ENCODE data around the gene RMDN2.

The RMDN2 gene

DNA sequence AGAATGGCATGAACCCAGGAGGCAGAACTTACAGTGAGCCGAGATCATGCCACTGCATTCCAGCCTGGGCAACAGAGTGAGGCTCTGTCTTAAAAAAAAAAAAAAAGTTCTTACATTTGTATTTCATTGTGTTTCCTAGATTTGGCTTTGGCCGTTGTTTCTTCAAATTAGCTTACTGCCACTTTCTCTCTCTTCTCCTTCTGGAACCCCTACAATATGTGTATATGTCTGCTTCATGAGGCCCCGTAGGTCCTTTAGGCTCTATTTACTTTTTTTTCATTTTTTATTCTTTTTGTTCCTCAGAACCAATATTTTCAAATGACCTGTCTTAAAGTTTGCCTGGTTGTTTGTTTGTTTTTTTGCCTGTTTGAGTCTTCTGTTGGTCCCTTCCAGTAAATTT, 41.2 kb downstream of the RMDN2 start:
- Histone ChIP-seq H3K27ac (ENCODE audit: low read depth, low read length, severe bottlenecking) (no peak overlapping the region), H3K4me1 (ENCODE audit: control insufficient read depth, insufficient read depth, low read length, poor library complexity, severe bottlenecking) (no peaks in the 10 kb centered on the region), H3K9me3 (ENCODE audit: control insufficient read depth, low read length) (peaks cover 5% of the 10 kb centered on the region), H3K4me3 (ENCODE audit: extremely low read depth, insufficient read depth, low read length, poor library complexity, severe bottlenecking) (no peak overlapping the region), H3K36me3 (ENCODE audit: control insufficient read depth, insufficient read depth, low read length) (no peaks in the 10 kb centered on the region)
- WGBS, 2 experiments (ENCODE audit: insufficient coverage in 2 of 2): 90% methylated on average over 2 of the region's 3 CpGs; no CpG with 5 or more reads in 1 of the 2 experiments

DNA sequence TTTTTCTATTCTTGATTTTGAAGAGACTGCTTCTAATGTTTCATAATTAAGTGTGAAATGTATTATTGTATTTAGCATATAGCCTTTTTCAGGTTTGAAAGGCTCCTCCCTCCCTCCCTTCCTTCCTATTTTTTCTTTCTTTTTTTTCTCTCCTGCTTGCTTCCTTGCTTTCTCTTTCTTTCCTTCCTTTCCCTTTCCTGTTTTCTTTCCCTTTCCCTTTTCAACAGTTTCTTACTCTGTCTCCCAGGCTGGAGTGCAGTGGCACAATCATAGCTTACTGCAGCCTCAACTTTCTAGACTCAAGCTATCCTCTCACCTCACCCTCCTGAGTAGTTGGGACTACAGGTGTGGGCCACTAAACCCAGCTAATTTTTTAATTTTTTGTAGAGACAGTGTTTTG, 44.6 kb downstream of the RMDN2 start:
- peaks cover 5% of the 10 kb centered on the region for H3K9me3 ChIP-seq (ENCODE audit: control insufficient read depth, low read length)
- H3K36me3 ChIP-seq (ENCODE audit: control insufficient read depth, insufficient read depth, low read length): no peaks in the 10 kb centered on the region

DNA sequence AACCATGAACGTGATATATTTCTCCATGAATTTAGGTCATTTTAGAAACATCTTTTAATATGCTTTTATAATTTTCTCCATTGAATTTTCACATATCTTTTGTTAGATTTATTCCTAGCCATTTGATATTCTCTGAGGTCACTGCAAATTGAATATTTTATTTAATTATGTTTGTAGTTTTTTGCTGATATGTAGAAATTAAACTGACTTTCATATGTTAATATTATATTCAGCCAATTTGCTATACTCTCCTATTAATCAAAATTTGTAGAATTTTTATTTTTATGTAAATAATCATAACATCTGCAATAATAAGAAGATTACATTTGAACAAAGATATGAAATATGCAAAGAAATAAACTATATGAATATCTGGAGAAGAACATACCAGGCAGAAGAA, 46.9 kb downstream of the RMDN2 start:
- H3K9me3 ChIP-seq (ENCODE audit: control insufficient read depth, low read length): peaks cover 5% of the 10 kb centered on the region
- no CpG with 5 or more reads among the region's 1 CpG for WGBS, 2 experiments (ENCODE audit: insufficient coverage in 2 of 2)
- no peak overlapping the region for H3K4me3 ChIP-seq (ENCODE audit: extremely low read depth, insufficient read depth, low read length, poor library complexity, severe bottlenecking)
- no peaks in the 10 kb centered on the region for H3K4me1 ChIP-seq (ENCODE audit: control insufficient read depth, insufficient read depth, low read length, poor library complexity, severe bottlenecking)
- H3K27ac ChIP-seq (ENCODE audit: low read depth, low read length, severe bottlenecking): no peak overlapping the region
- H3K36me3 ChIP-seq (ENCODE audit: control insufficient read depth, insufficient read depth, low read length): no peaks in the 10 kb centered on the region

More for the DNA sequence above, 44.6 kb downstream of the RMDN2 start:
- Histone ChIP-seq H3K27ac (ENCODE audit: low read depth, low read length, severe bottlenecking) (no peak overlapping the region), H3K4me1 (ENCODE audit: control insufficient read depth, insufficient read depth, low read length, poor library complexity, severe bottlenecking) (no peaks in the 10 kb centered on the region), H3K4me3 (ENCODE audit: extremely low read depth, insufficient read depth, low read length, poor library complexity, severe bottlenecking) (no peak overlapping the region)

DNA sequence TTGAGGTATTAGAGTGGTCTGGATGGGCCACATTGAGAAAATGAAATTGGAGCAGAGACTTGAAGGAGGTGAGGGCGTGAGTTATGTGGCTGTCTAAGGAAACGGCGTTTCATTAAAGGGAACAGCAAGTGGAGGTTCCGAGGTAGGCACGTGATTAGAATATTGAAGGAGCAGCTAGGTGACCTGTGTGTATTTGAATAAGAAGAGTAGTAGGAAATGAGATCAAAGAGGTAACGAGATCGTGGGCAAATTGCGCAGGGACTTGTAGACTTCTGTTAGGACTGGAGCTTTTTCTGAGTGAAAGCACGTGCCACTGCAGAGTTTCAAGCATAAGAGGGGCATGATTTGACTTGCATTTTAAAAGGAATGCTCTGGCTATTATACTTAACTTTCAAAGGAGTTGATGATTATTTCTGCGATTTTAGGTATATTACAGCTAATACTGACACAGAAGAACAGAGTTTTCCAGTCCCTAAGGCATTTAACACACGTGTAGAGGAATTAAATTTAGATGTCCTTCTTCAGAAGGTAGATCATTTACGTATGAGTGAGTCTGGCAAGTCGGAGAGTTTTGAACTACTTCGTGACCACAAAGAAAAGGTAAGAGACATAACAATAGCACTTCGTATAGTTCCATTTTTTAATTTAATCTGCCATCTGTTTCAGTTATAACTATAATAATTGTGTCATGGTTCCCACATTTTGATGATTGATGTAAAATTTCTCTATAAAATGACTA, 48.7 kb downstream of the RMDN2 start:
- Histone ChIP-seq H3K36me3 (ENCODE audit: control insufficient read depth, insufficient read depth, low read length) (no peaks in the 10 kb centered on the region), H3K27ac (ENCODE audit: low read depth, low read length, severe bottlenecking) (no peak overlapping the region), H3K4me3 (ENCODE audit: extremely low read depth, insufficient read depth, low read length, poor library complexity, severe bottlenecking) (no peak overlapping the region), H3K4me1 (ENCODE audit: control insufficient read depth, insufficient read depth, low read length, poor library complexity, severe bottlenecking) (no peaks in the 10 kb centered on the region), H3K9me3 (ENCODE audit: control insufficient read depth, low read length) (no peaks in the 10 kb centered on the region)
- 88 to 94% methylated on average over 10 to 11 of the region's 15 CpGs for WGBS, 2 experiments (ENCODE audit: insufficient coverage in 2 of 2)

DNA sequence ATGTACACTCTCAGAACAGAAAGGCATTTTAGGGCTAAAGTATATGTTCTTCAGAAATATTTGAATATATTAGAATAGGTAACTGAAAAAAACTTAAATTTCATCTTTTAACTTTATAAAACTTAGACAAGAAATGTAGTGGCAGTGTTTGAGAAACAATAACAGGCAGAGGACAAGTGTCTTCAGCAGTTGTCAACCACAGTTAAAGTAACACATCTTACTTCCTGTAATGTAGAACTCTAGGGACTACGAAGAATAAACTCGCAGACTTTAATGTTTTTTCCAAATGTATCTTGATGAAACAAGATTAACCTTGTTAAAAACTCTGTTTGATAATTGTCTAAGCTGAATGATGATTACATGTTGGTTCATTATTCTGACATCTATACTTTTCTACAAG, 50.7 kb downstream of the RMDN2 start:
- no peaks in the 10 kb centered on the region for H3K9me3 ChIP-seq (ENCODE audit: control insufficient read depth, low read length)
- no peak overlapping the region for H3K4me3 ChIP-seq (ENCODE audit: extremely low read depth, insufficient read depth, low read length, poor library complexity, severe bottlenecking)
- no CpG with 5 or more reads among the region's 2 CpGs for WGBS, 2 experiments (ENCODE audit: insufficient coverage in 2 of 2)
- H3K36me3 ChIP-seq (ENCODE audit: control insufficient read depth, insufficient read depth, low read length): no peaks in the 10 kb centered on the region
- H3K4me1 ChIP-seq (ENCODE audit: control insufficient read depth, insufficient read depth, low read length, poor library complexity, severe bottlenecking): no peaks in the 10 kb centered on the region
- no peak overlapping the region for H3K27ac ChIP-seq (ENCODE audit: low read depth, low read length, severe bottlenecking)

DNA sequence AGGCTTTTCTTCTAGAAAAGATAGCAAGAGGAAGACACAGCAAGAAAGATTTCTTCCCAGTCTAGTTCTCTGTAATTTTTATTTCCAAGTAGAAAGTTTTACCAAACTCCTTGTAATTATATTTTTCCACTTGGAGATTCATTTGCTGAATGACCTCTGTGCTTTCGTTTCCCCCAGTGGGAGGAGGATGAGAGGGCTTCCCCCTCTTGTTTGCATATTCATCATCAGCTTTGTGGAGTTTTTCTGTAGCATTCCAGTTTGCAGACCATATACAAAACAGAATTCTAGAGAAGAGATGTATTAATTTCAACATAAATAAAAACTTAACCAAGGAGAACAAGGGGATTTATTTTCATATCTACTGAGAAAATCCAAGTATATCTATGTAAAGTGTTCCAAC, 51.3 kb downstream of the RMDN2 start:
- Histone ChIP-seq H3K9me3 (ENCODE audit: control insufficient read depth, low read length) (no peaks in the 10 kb centered on the region), H3K4me3 (ENCODE audit: extremely low read depth, insufficient read depth, low read length, poor library complexity, severe bottlenecking) (no peak overlapping the region), H3K4me1 (ENCODE audit: control insufficient read depth, insufficient read depth, low read length, poor library complexity, severe bottlenecking) (no peaks in the 10 kb centered on the region), H3K36me3 (ENCODE audit: control insufficient read depth, insufficient read depth, low read length) (no peaks in the 10 kb centered on the region), H3K27ac (ENCODE audit: low read depth, low read length, severe bottlenecking) (no peak overlapping the region)
- no CpG with 5 or more reads among the region's 1 CpG for WGBS, 2 experiments (ENCODE audit: insufficient coverage in 2 of 2)

DNA sequence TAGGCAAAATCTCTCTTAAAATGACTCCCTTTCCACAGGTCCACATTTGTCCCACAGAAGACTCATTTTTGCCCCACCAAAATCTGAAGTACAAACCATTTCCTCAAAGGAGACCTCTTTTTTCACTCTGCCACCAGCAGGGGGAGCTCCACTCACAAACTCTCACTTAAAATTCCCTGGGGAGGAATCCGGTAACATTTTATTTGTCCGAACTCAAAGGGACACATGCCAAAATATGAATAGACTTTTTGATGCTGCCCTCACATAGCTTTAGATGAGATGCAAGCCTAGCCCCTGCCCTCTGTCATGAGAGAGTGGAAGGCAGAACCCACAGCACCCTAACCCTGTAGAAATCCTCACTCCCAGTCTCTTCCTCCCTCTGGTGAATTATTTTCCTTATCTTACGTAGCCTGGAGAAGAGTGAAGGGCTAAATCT, 57.1 kb downstream of the RMDN2 start:
- no peaks in the 10 kb centered on the region for H3K36me3 ChIP-seq (ENCODE audit: control insufficient read depth, insufficient read depth, low read length)
- no peak overlapping the region for H3K4me3 ChIP-seq (ENCODE audit: extremely low read depth, insufficient read depth, low read length, poor library complexity, severe bottlenecking)
- H3K4me1 ChIP-seq (ENCODE audit: control insufficient read depth, insufficient read depth, low read length, poor library complexity, severe bottlenecking): no peaks in the 10 kb centered on the region
- 0 to 8% methylated on average over 2 of the region's 3 CpGs for WGBS, 2 experiments (ENCODE audit: insufficient coverage in 2 of 2)
- no peak overlapping the region for H3K27ac ChIP-seq (ENCODE audit: low read depth, low read length, severe bottlenecking)
- no peaks in the 10 kb centered on the region for H3K9me3 ChIP-seq (ENCODE audit: control insufficient read depth, low read length)

DNA sequence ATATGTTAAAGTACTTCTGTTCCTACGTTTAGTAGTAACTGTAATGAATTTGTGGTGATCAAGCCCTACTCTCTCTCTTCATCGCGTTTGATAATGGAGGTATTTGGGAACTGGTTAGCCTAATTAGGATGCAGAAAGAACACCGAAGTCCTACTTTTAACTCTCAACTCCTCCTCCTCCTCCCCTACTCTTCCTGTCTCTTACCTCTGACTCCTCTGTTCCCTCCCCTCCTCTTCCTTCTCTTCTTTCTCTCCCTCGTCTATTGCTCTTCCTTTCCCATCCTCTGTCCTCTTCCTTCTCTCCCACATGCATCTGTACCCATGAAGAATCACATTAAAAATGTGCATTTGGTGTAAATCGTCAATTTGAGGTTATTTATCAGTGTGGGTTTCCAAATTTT, 57.8 kb downstream of the RMDN2 start:
- H3K36me3 ChIP-seq (ENCODE audit: control insufficient read depth, insufficient read depth, low read length): no peaks in the 10 kb centered on the region
- no peaks in the 10 kb centered on the region for H3K4me1 ChIP-seq (ENCODE audit: control insufficient read depth, insufficient read depth, low read length, poor library complexity, severe bottlenecking)
- no peak overlapping the region for H3K27ac ChIP-seq (ENCODE audit: low read depth, low read length, severe bottlenecking)
- H3K4me3 ChIP-seq (ENCODE audit: extremely low read depth, insufficient read depth, low read length, poor library complexity, severe bottlenecking): no peak overlapping the region
- 56 to 67% methylated on average over 2 to 3 of the region's 6 CpGs for WGBS, 2 experiments (ENCODE audit: insufficient coverage in 2 of 2)
- no peaks in the 10 kb centered on the region for H3K9me3 ChIP-seq (ENCODE audit: control insufficient read depth, low read length)

DNA sequence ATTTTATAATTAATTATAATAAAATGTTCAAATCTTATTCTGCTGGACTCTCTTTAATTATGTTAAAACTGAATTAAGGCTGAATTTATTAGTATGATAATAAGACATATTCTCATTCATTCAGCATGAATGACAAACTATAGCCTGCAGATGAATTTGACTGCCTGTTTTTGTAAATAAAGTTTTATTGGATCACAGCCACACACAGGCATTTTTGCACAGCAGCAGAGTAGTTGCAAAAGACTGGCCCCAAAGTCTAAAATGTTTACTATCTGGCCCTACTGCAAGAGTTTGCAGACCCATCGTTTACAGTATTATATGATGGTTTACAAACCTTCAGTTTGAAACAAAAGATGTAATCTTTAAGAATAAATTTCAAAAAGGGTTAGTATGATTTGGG, 58.6 kb downstream of the RMDN2 start:
- Histone ChIP-seq H3K4me3 (ENCODE audit: extremely low read depth, insufficient read depth, low read length, poor library complexity, severe bottlenecking) (no peak overlapping the region), H3K27ac (ENCODE audit: low read depth, low read length, severe bottlenecking) (no peak overlapping the region), H3K4me1 (ENCODE audit: control insufficient read depth, insufficient read depth, low read length, poor library complexity, severe bottlenecking) (no peaks in the 10 kb centered on the region), H3K9me3 (ENCODE audit: control insufficient read depth, low read length) (no peaks in the 10 kb centered on the region), H3K36me3 (ENCODE audit: control insufficient read depth, insufficient read depth, low read length) (no peaks in the 10 kb centered on the region)
- WGBS, 2 experiments (ENCODE audit: insufficient coverage in 2 of 2): no CpG with 5 or more reads among the region's 1 CpG

DNA sequence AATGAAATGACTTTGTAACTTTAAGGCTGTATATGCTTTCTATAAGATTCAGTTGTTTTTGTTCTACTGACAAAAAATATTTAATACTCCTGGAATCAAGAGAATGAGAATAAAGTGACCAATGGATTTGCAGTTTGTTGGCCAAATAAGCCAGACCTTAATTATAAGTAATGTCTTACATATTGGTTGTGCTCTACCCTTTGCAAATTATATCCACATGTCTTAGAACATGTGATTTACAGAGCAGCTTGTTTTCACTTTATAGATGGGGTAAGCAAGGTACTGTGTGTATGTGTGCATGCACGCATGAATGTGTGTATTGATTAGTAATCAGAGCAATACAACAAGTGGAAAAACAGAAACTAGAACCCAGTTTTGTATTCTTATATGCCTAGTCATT, 59.1 kb downstream of the RMDN2 start:
- Histone ChIP-seq H3K4me1 (ENCODE audit: control insufficient read depth, insufficient read depth, low read length, poor library complexity, severe bottlenecking) (no peaks in the 10 kb centered on the region), H3K9me3 (ENCODE audit: control insufficient read depth, low read length) (no peaks in the 10 kb centered on the region), H3K27ac (ENCODE audit: low read depth, low read length, severe bottlenecking) (no peak overlapping the region), H3K4me3 (ENCODE audit: extremely low read depth, insufficient read depth, low read length, poor library complexity, severe bottlenecking) (no peak overlapping the region), H3K36me3 (ENCODE audit: control insufficient read depth, insufficient read depth, low read length) (no peaks in the 10 kb centered on the region)
- no CpG with 5 or more reads among the region's 1 CpG for WGBS, 2 experiments (ENCODE audit: insufficient coverage in 2 of 2)

DNA sequence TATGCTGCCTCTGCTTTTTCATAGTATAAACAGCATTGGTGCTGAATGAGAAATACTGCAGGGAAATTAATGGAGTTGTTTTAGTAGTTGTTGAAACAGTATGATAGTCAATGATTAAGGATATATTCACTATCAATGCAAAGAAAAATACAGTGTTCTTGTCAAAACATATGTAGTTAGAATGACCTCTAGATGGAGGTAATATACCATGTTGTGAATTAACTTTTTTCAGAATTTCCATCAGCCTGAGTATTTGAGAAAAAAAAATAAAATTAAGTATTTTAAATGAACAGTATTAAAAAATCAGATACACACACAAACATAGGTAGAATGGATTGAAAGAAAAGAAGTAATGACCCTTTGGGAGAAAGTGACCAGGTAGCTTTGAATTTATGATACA, 59.5 kb downstream of the RMDN2 start:
- Histone ChIP-seq H3K36me3 (ENCODE audit: control insufficient read depth, insufficient read depth, low read length) (no peaks in the 10 kb centered on the region), H3K27ac (ENCODE audit: low read depth, low read length, severe bottlenecking) (no peak overlapping the region), H3K4me3 (ENCODE audit: extremely low read depth, insufficient read depth, low read length, poor library complexity, severe bottlenecking) (no peak overlapping the region), H3K4me1 (ENCODE audit: control insufficient read depth, insufficient read depth, low read length, poor library complexity, severe bottlenecking) (no peaks in the 10 kb centered on the region), H3K9me3 (ENCODE audit: control insufficient read depth, low read length) (no peaks in the 10 kb centered on the region)

Measured in mesodermal cell (in vitro differentiated cells).